HFF-Myc (cell line): ENCODE data around the gene ALG1L2.
"Not testable (repeated sequence)": the region's sequence is repeated elsewhere in the genome, so short reads cannot be mapped to it uniquely, and the experiment has no call there.

Experiments
- DNase-seq: peaks from one replicate; pipeline ENCODE4 v3.0.0-alpha.2; 2011; ENCODE audit warnings: low read depth; ENCODE audit errors: extremely low read depth
- H3K4me3 ChIP-seq: replicated peaks from 2 replicates; pipeline ENCODE4 v1.5.1; 2011; ENCODE audit warnings: low read depth, mild to moderate bottlenecking, control low read depth, low read length
- CTCF ChIP-seq: IDR thresholded peaks from 2 replicates; pipeline ENCODE4 v1.5.1; 2012; ENCODE audit warnings: mild to moderate bottlenecking, low read depth, low read length, control low read depth; ENCODE audit errors: missing control alignments

Gene ALG1L2

GRCh38 chr3:130073582-130073981 lies 8.0 kb upstream of the ALG1L2 start:
- H3K4me3 ChIP-seq = no peak overlapping the region
- DNase-seq = no peak
- TF ChIP-seq CTCF = no peak

GRCh38 chr3:130077636-130078035 lies 4.0 kb upstream of the ALG1L2 start:
- H3K4me3 ChIP-seq = no peak overlapping the region
- TF ChIP-seq CTCF = no peak
- DNase-seq = no peak

DNA sequence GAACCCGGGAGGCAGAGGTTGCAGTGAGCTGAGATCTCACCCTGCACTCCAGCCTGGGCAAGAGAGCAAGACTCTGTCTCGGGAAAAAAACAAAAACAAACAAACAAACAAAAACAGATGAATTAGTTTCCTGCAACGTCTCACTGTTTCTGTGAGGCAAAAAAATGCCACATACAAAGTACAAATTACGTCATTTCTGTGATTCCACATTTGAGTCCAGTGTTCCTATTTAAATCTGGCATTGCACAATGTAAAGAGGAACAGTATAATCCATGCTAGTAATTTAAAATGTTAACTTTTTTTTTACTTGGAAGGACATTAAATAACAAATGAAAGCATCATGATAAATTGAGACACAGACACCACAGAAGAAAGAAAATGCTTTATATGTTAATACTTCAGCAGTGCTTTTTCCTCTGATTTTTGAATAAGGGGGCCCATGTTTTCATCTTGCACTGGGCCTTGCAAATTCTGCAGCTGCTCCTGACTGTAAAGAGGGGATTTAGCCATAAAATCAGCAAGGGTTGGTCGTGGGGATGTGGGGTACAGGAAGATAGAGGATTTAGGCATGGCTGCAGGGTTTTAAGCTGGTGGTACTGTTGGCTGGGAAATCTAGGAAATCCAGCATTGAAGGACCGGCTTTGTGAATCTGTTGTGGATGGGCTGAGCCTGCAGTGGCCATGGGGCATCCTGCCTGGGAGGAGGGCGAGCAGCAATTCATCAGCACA lies 1.9 kb downstream of the ALG1L2 start:
- not testable (repeated sequence) for H3K4me3 ChIP-seq, DNase-seq

DNA sequence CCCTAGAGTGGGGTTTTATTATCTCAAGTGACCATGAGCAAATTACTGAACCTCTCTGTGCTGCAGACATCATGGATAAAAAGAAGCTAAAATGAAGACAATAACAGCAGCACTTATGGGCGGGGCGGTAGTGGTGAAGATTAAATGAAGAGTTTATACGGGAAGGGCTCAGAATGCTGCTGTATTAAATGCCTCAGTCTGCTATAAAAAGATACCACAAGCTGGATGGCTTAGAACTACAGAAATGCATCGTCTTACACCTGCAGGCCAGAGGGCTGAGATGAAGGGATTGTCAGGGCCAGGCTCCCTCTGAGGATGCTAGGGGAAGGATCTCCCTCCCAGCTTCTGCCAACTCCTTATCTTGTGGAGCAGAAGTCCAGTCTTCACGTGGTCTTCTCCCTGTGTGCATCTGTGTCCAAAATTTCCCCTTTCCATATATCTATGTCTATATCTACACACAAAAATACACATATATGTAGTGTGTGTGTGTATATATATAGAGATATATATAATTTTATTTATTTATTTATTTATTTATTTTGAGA lies 2.9 kb downstream of the ALG1L2 start:
- no peak for DNase-seq
- no peak overlapping the region for H3K4me3 ChIP-seq
- no peak for TF ChIP-seq CTCF

GRCh38 chr3:130085881-130086280 lies 4.2 kb downstream of the ALG1L2 start:
- TF ChIP-seq CTCF = no peak
- no peak for DNase-seq
- no peak overlapping the region for H3K4me3 ChIP-seq

DNA sequence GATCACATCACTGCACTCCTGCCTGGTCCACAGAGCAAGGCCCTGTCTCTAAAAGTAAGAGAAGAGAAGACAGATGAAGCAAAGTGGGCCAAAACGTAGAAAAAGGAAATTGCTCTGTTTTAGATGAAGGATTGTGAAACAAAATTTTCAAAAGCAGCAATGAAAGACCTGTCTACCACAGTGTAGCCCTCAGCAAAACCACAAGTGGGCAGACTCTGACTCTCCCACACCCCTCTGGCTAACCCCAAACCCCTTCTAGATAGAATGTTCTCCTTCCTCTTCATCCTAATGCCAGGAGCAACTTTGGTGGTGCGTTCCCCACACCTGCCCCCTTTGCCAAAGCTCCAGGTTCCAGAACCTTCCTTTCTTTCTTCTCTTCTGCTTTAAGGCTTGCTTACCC lies 5.0 kb downstream of the ALG1L2 start:
- not testable (repeated sequence) for DNase-seq, H3K4me3 ChIP-seq

- no peak for TF ChIP-seq CTCF
- DNase-seq = no peak
- H3K4me3 ChIP-seq = no peak overlapping the region
Measured at GRCh38 chr3:130088061-130088460, 6.4 kb downstream of the ALG1L2 start.

DNA sequence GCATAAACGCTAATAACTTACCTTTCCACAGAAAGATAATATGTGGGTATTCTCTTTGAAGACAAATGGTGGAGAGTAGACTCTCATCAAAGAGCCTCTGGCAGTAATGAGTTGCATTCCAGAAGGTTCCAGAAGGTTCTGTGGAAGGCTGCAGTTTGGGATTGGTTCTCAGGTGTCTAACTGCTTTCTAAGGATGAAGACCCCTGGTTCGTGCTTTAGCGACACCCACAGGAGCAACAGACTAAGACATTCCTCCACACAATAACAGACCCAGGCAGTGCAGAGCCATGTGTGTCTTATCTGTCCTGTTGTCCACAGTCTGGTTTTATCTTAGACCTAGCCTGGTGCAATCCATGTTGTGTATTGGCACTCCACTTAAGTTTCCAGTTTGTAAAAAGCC lies 9.1 kb downstream of the ALG1L2 start:
- DNase-seq, H3K4me3 ChIP-seq: not testable (repeated sequence)
